HL-60/S4 treated with retinoic acid at 250 ng/mL for 4 days and 3 days (cell line): Measurements from ENCODE around the gene RILPL1.
"Not testable (repeated sequence)": the region's sequence is repeated elsewhere in the genome, so short reads cannot be mapped to it uniquely, and the experiment has no call there.

ENCODE experiments used
- in situ Hi-C: fragments of 300-500 bp; cut with MboI; formaldehyde crosslinking; loops from 2 replicates; pipeline ENCODE4 v1.7.0; 2022; ENCODE audit warnings: low sequenced_read_pairs

The RILPL1 gene

GRCh38 chr12:123533672-123534643, at the start of gene RILPL1:
TSS of gene RILPL1 (minus strand) at chr12:123533719. CDS start at chr12:123533482, 237 bp downstream.
- in situ Hi-C loops = no loop called here

- in situ Hi-C loops = no loop called here
These were observed 47.3 kb upstream of the RILPL1 start for GRCh38 chr12:123580772-123581171.

GRCh38 chr12:123578829-123579228, 45.3 kb upstream of the RILPL1 start:
- in situ Hi-C loops = not testable (repeated sequence)

GRCh38 chr12:123578243-123578642, 44.7 kb upstream of the RILPL1 start:
- in situ Hi-C loops = no loop called here

GRCh38 chr12:123576611-123577010, 43.1 kb upstream of the RILPL1 start:
- in situ Hi-C loops = no loop called here

GRCh38 chr12:123573870-123574269, 40.4 kb upstream of the RILPL1 start:
- in situ Hi-C loops = no loop called here

GRCh38 chr12:123572391-123572790, 38.9 kb upstream of the RILPL1 start:
- in situ Hi-C loops = no loop called here

GRCh38 chr12:123571343-123571813, 37.9 kb upstream of the RILPL1 start:
- in situ Hi-C loops = no loop called here

- in situ Hi-C loops = no loop called here
These were observed 25.9 kb upstream of the RILPL1 start for GRCh38 chr12:123559468-123559867.

GRCh38 chr12:123558487-123558886, 25.0 kb upstream of the RILPL1 start:
- in situ Hi-C loops = not testable (repeated sequence)

- in situ Hi-C loops = not testable (repeated sequence)
These were observed 21.3 kb upstream of the RILPL1 start for GRCh38 chr12:123554843-123555242.

- in situ Hi-C loops = not testable (repeated sequence)
These were observed 20.6 kb upstream of the RILPL1 start for GRCh38 chr12:123554136-123554535.

GRCh38 chr12:123550700-123551099, 17.2 kb upstream of the RILPL1 start:
- in situ Hi-C loops = no loop called here

- in situ Hi-C loops = no loop called here
These were observed 14.6 kb upstream of the RILPL1 start for GRCh38 chr12:123548107-123548506.

GRCh38 chr12:123546281-123546680, 12.8 kb upstream of the RILPL1 start:
- in situ Hi-C loops = no loop called here

- in situ Hi-C loops = no loop called here
These were observed 10.0 kb upstream of the RILPL1 start for GRCh38 chr12:123543541-123543940.

GRCh38 chr12:123540899-123541662, 7.6 kb upstream of the RILPL1 start:
- in situ Hi-C loops = no loop called here

GRCh38 chr12:123535952-123536351, 2.4 kb upstream of the RILPL1 start:
- in situ Hi-C loops = not testable (repeated sequence)

GRCh38 chr12:123532808-123533649, 490 bp downstream of the RILPL1 start:
- in situ Hi-C loops = no loop called here

- in situ Hi-C loops = no loop called here
These were observed 1.5 kb downstream of the RILPL1 start for GRCh38 chr12:123532019-123532418.

- in situ Hi-C loops = no loop called here
These were observed 2.4 kb downstream of the RILPL1 start for GRCh38 chr12:123531091-123531490.
